Stimulated activated CD4-positive, alpha-beta T cell treated with anti-CD3 and anti-CD28 coated beads, TNF-alpha, amount 100 ng/mL, for 48 hours (primary cell): ENCODE data around the gene MYL6B.
"Not testable (repeated sequence)": the region's sequence is repeated elsewhere in the genome, so short reads cannot be mapped to it uniquely, and the experiment has no call there.

Source experiments
- DNase-seq, 3 donors: peaks; one replicate each; pipeline ENCODE4 v3.0.0-alpha.2; 2020; ENCODE audit warnings: low read depth in 3 of 3

MYL6B gene

GRCh38 chr12:56165369-56165768 is 13.0 kb downstream of the MYL6B start:
- no peak for DNase-seq

GRCh38 chr12:56169229-56169759 is 16.9 kb downstream of the MYL6B start:
- no peak for DNase-seq

- DNase-seq, result no peak
Measured at GRCh38 chr12:56172839-56173238, 20.5 kb downstream of the MYL6B start.

- no peak for DNase-seq
Measured at GRCh38 chr12:56178347-56178746, 26.0 kb downstream of the MYL6B start.

- DNase-seq, result no peak
Measured at GRCh38 chr12:56186957-56187356, 34.6 kb downstream of the MYL6B start.

GRCh38 chr12:56188131-56188777 is 35.9 kb downstream of the MYL6B start:
- DNase-seq, result no peak

- no peak for DNase-seq
Measured at GRCh38 chr12:56188778-56189098, 36.4 kb downstream of the MYL6B start.

- DNase-seq, result peak; percentile 73 to 80 (median 74)
Measured at GRCh38 chr12:56189099-56189917, 36.9 kb downstream of the MYL6B start, which contains the start of gene SMARCC2. TSS of gene SMARCC2 (minus strand) at chr12:56189483. CDS start at chr12:56189461, 22 bp downstream.

GRCh38 chr12:56189918-56190694 is 37.7 kb downstream of the MYL6B start:
- DNase-seq, result peak; percentile 68 to 85 (median 83)

GRCh38 chr12:56190695-56191155 is 38.3 kb downstream of the MYL6B start:
- DNase-seq, result no peak

GRCh38 chr12:56192582-56192981 is 40.2 kb downstream of the MYL6B start:
- no peak for DNase-seq

GRCh38 chr12:56193025-56193578 is 40.7 kb downstream of the MYL6B start:
- peak; percentile 36 to 81 (median 64) for DNase-seq

- not testable (repeated sequence) for DNase-seq
Measured at GRCh38 chr12:56196818-56197550, 44.6 kb downstream of the MYL6B start.

GRCh38 chr12:56197921-56198635 is 45.7 kb downstream of the MYL6B start:
- DNase-seq, result no peak

- DNase-seq, result no peak
Measured at GRCh38 chr12:56198836-56199235, 46.4 kb downstream of the MYL6B start.

GRCh38 chr12:56202366-56202765 is 50.0 kb downstream of the MYL6B start:
- DNase-seq, result no peak

GRCh38 chr12:56202838-56203237 is 50.5 kb downstream of the MYL6B start:
- DNase-seq, result no peak

- DNase-seq, result no peak
Measured at GRCh38 chr12:56204275-56204674, 51.9 kb downstream of the MYL6B start.

GRCh38 chr12:56205445-56205844 is 53.1 kb downstream of the MYL6B start:
- no peak for DNase-seq

GRCh38 chr12:56206452-56207166 is 54.2 kb downstream of the MYL6B start:
- no peak for DNase-seq
